AG09319 (cell line): ENCODE data around the gene PPHLN1.
"Not testable (repeated sequence)": the region's sequence is repeated elsewhere in the genome, so short reads cannot be mapped to it uniquely, and the experiment has no call there.

Experiments
- DNase-seq: peaks from one replicate; pipeline ENCODE4 v3.0.0-alpha.2; 2010; ENCODE audit warnings: low read depth; ENCODE audit errors: extremely low read depth
- CTCF ChIP-seq: IDR thresholded peaks from 2 replicates; pipeline ENCODE4 v1.5.1; 2011; ENCODE audit warnings: low read depth, mild to moderate bottlenecking, inconsistent platforms, low read length, moderate library complexity

The PPHLN1 gene

GRCh38 chr12:42322567-42322966 is 3.4 kb upstream of the PPHLN1 start:
- no peak for TF ChIP-seq CTCF
- no peak for DNase-seq

GRCh38 chr12:42323856-42324255 is 2.1 kb upstream of the PPHLN1 start:
- no peak for DNase-seq

GRCh38 chr12:42325326-42325652 is 678 bp upstream of the PPHLN1 start:
- no peak for DNase-seq
- no peak for TF ChIP-seq CTCF

More at GRCh38 chr12:42323856-42324255, 2.1 kb upstream of the PPHLN1 start:
- no peak for TF ChIP-seq CTCF

- TF ChIP-seq CTCF, result no peak
Measured at GRCh38 chr12:42326541-42327226, 717 bp downstream of the PPHLN1 start.

GRCh38 chr12:42327227-42327590 is 1.2 kb downstream of the PPHLN1 start:
- no peak for DNase-seq
- TF ChIP-seq CTCF, result no peak

More at GRCh38 chr12:42326541-42327226, 717 bp downstream of the PPHLN1 start:
- DNase-seq, result no peak

DNA sequence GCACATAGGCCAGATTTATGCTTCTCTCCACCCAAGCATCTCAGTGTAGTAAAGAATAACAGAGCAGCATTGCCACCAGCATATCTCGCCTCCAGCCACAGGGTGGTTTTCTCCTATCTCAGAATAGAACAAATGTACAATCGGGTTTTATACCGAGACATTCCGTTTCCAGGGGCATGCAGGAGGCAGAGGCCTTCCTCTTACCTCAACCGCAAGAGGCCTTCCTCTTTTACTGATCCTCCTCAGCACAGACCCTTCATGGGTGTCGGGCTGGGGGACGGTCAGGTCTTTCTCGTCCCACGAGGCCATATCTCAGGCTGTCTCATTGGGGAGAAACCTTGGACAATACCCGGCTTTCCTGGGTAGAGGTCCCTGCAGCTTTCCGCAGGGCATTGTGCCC is 4.1 kb downstream of the PPHLN1 start:
- not testable (repeated sequence) for DNase-seq

DNA sequence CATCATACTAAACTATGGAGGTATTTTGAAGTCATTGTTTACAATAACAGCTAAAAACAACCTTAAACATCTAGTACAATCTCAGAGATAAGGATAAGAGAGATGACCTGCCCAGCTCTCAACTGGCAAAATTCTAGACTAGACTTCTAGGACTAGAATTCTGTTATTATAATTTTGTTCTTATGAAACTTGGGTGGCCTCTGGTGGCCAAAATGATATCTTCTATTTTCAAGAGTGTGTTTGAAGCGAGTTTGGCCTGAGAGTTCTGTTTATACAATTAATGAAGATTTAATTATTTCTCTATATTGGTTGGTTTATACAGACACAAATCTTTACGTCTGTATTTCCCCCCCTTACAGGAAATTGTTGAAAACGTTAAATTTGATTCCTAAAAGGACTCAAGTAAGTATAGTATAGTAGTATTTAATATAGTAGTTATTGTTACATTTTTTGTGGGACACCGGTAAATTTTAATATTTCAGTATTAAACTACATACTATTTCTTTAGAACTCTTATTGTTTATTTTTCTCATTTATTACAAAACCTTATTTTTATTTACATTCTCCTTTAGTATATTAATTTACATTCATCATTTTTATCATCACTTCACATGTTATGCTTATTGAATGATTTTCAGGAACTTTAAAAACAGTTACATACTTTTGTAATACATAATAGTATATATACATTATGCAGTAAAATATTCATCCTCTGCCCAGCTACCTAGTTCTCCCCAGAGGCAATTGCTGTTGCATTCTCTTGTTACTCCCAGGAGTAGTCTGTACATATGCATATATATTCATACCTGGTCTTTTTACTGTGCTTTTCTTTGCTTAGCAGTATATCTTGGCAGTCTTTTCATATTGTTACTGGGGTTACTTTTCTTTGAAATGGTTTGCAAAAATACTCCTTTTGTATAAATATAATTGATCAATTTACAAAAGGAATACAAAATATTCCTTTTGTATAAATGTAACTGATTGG is 6.6 kb downstream of the PPHLN1 start:
- DNase-seq, result peak; percentile 14
- TF ChIP-seq CTCF, result peak; percentile 56
